ENCODE results near the gene ECHDC1.

- TF ChIP-seq, protein P1, sequence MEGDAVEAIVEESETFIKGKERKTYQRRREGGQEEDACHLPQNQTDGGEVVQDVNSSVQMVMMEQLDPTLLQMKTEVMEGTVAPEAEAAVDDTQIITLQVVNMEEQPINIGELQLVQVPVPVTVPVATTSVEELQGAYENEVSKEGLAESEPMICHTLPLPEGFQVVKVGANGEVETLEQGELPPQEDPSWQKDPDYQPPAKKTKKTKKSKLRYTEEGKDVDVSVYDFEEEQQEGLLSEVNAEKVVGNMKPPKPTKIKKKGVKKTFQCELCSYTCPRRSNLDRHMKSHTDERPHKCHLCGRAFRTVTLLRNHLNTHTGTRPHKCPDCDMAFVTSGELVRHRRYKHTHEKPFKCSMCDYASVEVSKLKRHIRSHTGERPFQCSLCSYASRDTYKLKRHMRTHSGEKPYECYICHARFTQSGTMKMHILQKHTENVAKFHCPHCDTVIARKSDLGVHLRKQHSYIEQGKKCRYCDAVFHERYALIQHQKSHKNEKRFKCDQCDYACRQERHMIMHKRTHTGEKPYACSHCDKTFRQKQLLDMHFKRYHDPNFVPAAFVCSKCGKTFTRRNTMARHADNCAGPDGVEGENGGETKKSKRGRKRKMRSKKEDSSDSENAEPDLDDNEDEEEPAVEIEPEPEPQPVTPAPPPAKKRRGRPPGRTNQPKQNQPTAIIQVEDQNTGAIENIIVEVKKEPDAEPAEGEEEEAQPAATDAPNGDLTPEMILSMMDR (IDR thresholded peaks at IDR 0.05) = no peak
- TF ChIP-seq ZFX (IDR thresholded peaks at IDR 0.05; ENCODE audit: borderline replicate concordance) = no peak
Measured at GRCh38 chr6:127263481-127263880, 79.9 kb downstream of the ECHDC1 start.

All from 22Rv1 (cell line).